GM12878 (cell line): ENCODE results near the gene DISC1.
"Not testable (repeated sequence)": the region's sequence is repeated elsewhere in the genome, so short reads cannot be mapped to it uniquely, and the experiment has no call there.

Experiments
- CHD2 ChIP-seq: IDR thresholded peaks from 2 replicates; pipeline ENCODE4 v1.6.1; 2011; ENCODE audit warnings: low read depth, low read length, improper control_type of control experiment, borderline replicate concordance
- CREB1 ChIP-seq: IDR thresholded peaks from 2 replicates; pipeline ENCODE4 v1.6.1; 2012; ENCODE audit warnings: low read depth, mild to moderate bottlenecking, inconsistent platforms
- CTCF ChIP-seq, 3 experiments: IDR thresholded peaks in 2 of 3; conservative IDR thresholded peaks in 1 of 3; 2 replicates each; pipeline ENCODE4 v1.5.1; 2011; ENCODE audit warnings: low read depth in 3 of 3, low read length in 3 of 3, mild to moderate bottlenecking in 3 of 3, control low read depth in 2 of 3, moderate library complexity in 2 of 3, inconsistent platforms in 1 of 3, mixed read lengths in 1 of 3; ENCODE audit not compliant: control insufficient read depth in 2 of 3, insufficient read depth in 1 of 3; ENCODE audit errors: extremely low read depth in 1 of 3
- EGR1 ChIP-seq, 2 experiments: IDR thresholded peaks; 1 replicate in 1 of 2; 2 replicates in 1 of 2; pipeline ENCODE4 v1.6.1; 2011 to 2012; ENCODE audit warnings: low read depth in 2 of 2, low read length in 2 of 2, borderline replicate concordance in 1 of 2, mild to moderate bottlenecking in 1 of 2, moderate library complexity in 1 of 2
- EP300 ChIP-seq, 2 experiments: fragments of 150-350 bp in 1 of 2; IDR thresholded peaks; 2 replicates each; pipeline ENCODE4 v1.6.1; 2011 to 2012; ENCODE audit warnings: low read depth in 2 of 2, low read length in 2 of 2, borderline replicate concordance in 1 of 2, improper control_type of control experiment in 1 of 2, inconsistent platforms in 1 of 2; ENCODE audit not compliant: control insufficient read depth in 1 of 2
- EZH2 ChIP-seq: IDR thresholded peaks from 2 replicates; pipeline ENCODE4 v1.6.1; 2012; ENCODE audit warnings: low read depth, mild to moderate bottlenecking, control low read depth, inconsistent platforms, low read length, borderline replicate concordance; ENCODE audit not compliant: control insufficient read depth
- MAX ChIP-seq: IDR thresholded peaks from 2 replicates; pipeline ENCODE4 v1.6.1; 2012; ENCODE audit warnings: low read depth, low read length, improper control_type of control experiment
- NFYB ChIP-seq: IDR thresholded peaks from 2 replicates; pipeline ENCODE4 v1.6.1; 2011; ENCODE audit warnings: low read depth, mild to moderate bottlenecking, low read length, improper control_type of control experiment, moderate library complexity; ENCODE audit not compliant: insufficient read depth
- POLR2A ChIP-seq: IDR thresholded peaks from 2 replicates; pipeline ENCODE4 v1.6.1; 2011; ENCODE audit warnings: low read depth, mild to moderate bottlenecking, low read length
- REST ChIP-seq: IDR thresholded peaks from 2 replicates; pipeline ENCODE4 v1.6.1; 2012; ENCODE audit warnings: mild to moderate bottlenecking, low read depth, low read length
- RFX5 ChIP-seq: IDR thresholded peaks from 2 replicates; pipeline ENCODE4 v1.6.1; 2011; ENCODE audit warnings: low read depth, low read length, improper control_type of control experiment
- ZBTB33 ChIP-seq: fragments of 450-650 bp; IDR thresholded peaks from 2 replicates; pipeline ENCODE4 v1.6.1; 2017; ENCODE audit warnings: mild to moderate bottlenecking
- ZNF274 ChIP-seq: IDR thresholded peaks from one replicate; pipeline ENCODE4 v1.8.0; 2011; ENCODE audit not compliant: insufficient read length, insufficient read depth

- TF ChIP-seq POLR2A; MAX; ZBTB33; CTCF (IDR thresholded peaks at IDR 0.05 in 2 of 3, conservative IDR thresholded peaks at IDR 0.05 in 1 of 3; ENCODE audit: control insufficient read depth in 2 of 3, extremely low read depth in 1 of 3, insufficient read depth in 1 of 3, low read depth in 3 of 3, low read length in 3 of 3); CHD2; CREB1; REST; NFYB; ZNF274; EGR1 (IDR thresholded peaks at IDR 0.05; ENCODE audit: borderline replicate concordance in 1 of 2, low read depth in 2 of 2, low read length in 2 of 2); EP300 (IDR thresholded peaks at IDR 0.05; ENCODE audit: borderline replicate concordance in 1 of 2, control insufficient read depth in 1 of 2, low read depth in 2 of 2, low read length in 2 of 2); EZH2; RFX5: not testable (repeated sequence)
These were observed 31.6 kb downstream of the DISC1 start for GRCh38 chr1:231658223-231658622.
